NT2/D1 (cell line): ENCODE measurements around the gene C5orf15.

Source experiments
- SUZ12 ChIP-seq: IDR thresholded peaks from 2 replicates; pipeline ENCODE4 v1.6.1; 2011; ENCODE audit not compliant: insufficient read length, insufficient read depth; ENCODE audit errors: extremely low read depth
- YY1 ChIP-seq: IDR thresholded peaks from 2 replicates; pipeline ENCODE4 v1.6.1; 2011; ENCODE audit not compliant: insufficient read length, insufficient read depth
- ZNF274 ChIP-seq: IDR thresholded peaks from 2 replicates; pipeline ENCODE4 v1.6.1; 2011; ENCODE audit warnings: mild to moderate bottlenecking, low read depth, low read length

GRCh38 chr5:133991171-133991910, 22.9 kb upstream of the C5orf15 start:
- TF ChIP-seq SUZ12 (no peak), YY1 (no peak), ZNF274 (no peak)
